IMR-90 (cell line): ENCODE measurements around the gene SIGLEC6. TPM values are rescaled to one million over a fixed set of nuclear protein-coding genes. Genes with fewer than 3 reads are reported as not detected.

Experiments used
- ATAC-seq: fragments of 200-7000 bp; cut with Tn5 transposase; 2 replicates; pipeline ENCODE4 v1.9.1; 2020; ENCODE audit warnings: low read depth, mild to moderate bottlenecking, moderate library complexity
- BruUV-seq: library from RNA; stranded (reverse); fragments of 400-500 nt; replicated peaks from 2 replicates; lab custom pipeline; 2021; lab: Mats Ljungman, UMichigan
- CTCF ChIA-PET: fragments of 300-600 bp; formaldehyde crosslinking; extraction: SDS; loops from one replicate; lab custom pipeline; 2021; ENCODE audit warnings: antibody characterized with exemption; lab: Yijun Ruan, JAX
- POLR2A ChIA-PET: fragments of 300-600 bp; sonication (Branson Sonifier 250); formaldehyde crosslinking; loops from one replicate; lab custom pipeline; 2022; ENCODE audit warnings: antibody characterized with exemption; ENCODE audit not compliant: unreplicated experiment; lab: Charles Lee
- DNase-seq: peaks from one replicate; pipeline ENCODE4 v3.0.0; 2013
- H2AFZ ChIP-seq: replicated peaks from 2 replicates; pipeline ENCODE3; 2013; ENCODE audit warnings: low read length, mild to moderate bottlenecking; ENCODE audit not compliant: poor library complexity
- H2AK5ac ChIP-seq: 2 replicates; pipeline ENCODE4 v1.6.1; 2013; ENCODE audit warnings: low read depth, low read length, inconsistent platforms
- H2AK9ac ChIP-seq: replicated peaks from 2 replicates; pipeline ENCODE3; 2013; ENCODE audit warnings: mild to moderate bottlenecking, low read depth, low read length, moderate library complexity; ENCODE audit not compliant: poor library complexity
- H2BK120ac ChIP-seq: 2 replicates; pipeline ENCODE4 v1.6.1; 2013; ENCODE audit warnings: low read depth, low read length, inconsistent platforms
- H2BK15ac ChIP-seq: 3 replicates; pipeline ENCODE4 v1.6.1; 2013; ENCODE audit warnings: low read depth, low read length, inconsistent platforms
- H2BK20ac ChIP-seq: 2 replicates; pipeline ENCODE4 v1.6.1; 2013; ENCODE audit warnings: low read depth, mild to moderate bottlenecking, inconsistent platforms, low read length, moderate library complexity
- H2BK5ac ChIP-seq: 2 replicates; pipeline ENCODE4 v1.6.1; 2013; ENCODE audit warnings: mild to moderate bottlenecking, low read depth, low read length, inconsistent platforms; ENCODE audit not compliant: poor library complexity, severe bottlenecking
- H3K14ac ChIP-seq: replicated peaks from 2 replicates; pipeline ENCODE4 v1.6.1; 2013; ENCODE audit warnings: low read depth, low read length, inconsistent platforms
- H3K18ac ChIP-seq: 2 replicates; pipeline ENCODE4 v1.6.1; 2013; ENCODE audit warnings: low read depth, low read length, control low read depth
- H3K23ac ChIP-seq: 2 replicates; pipeline ENCODE4 v1.6.1; 2013; ENCODE audit warnings: low read depth, low read length, inconsistent platforms
- H3K27ac ChIP-seq: 2 replicates; pipeline ENCODE4 v1.5.1; 2013; ENCODE audit warnings: mild to moderate bottlenecking, control low read depth, low read length; ENCODE audit not compliant: insufficient read depth
- H3K27me3 ChIP-seq: 2 replicates; pipeline ENCODE4 v1.6.1; 2013; ENCODE audit warnings: low read length; ENCODE audit not compliant: control insufficient read depth, insufficient read depth
- H3K36me3 ChIP-seq: 2 replicates; pipeline ENCODE4 v1.6.1; 2013; ENCODE audit warnings: low read length, mixed read lengths; ENCODE audit not compliant: control insufficient read depth, insufficient read depth
- H3K4ac ChIP-seq: 2 replicates; pipeline ENCODE4 v1.6.1; 2013; ENCODE audit warnings: low read depth, low read length, inconsistent platforms
- H3K4me1 ChIP-seq: 2 replicates; pipeline ENCODE4 v1.6.1; 2013; ENCODE audit warnings: low read length, mixed read lengths; ENCODE audit not compliant: control insufficient read depth, insufficient read depth
- H3K4me2 ChIP-seq: 2 replicates; pipeline ENCODE4 v1.6.1; 2013; ENCODE audit warnings: low read depth, mild to moderate bottlenecking, control low read depth, low read length, moderate library complexity
- H3K4me3 ChIP-seq: 2 replicates; pipeline ENCODE4 v1.5.1; 2013; ENCODE audit warnings: low read depth, mild to moderate bottlenecking, control low read depth, low read length, moderate library complexity; ENCODE audit not compliant: insufficient read depth
- H3K56ac ChIP-seq: 2 replicates; pipeline ENCODE4 v1.6.1; 2013; ENCODE audit warnings: low read length, inconsistent platforms; ENCODE audit not compliant: insufficient read depth; ENCODE audit errors: extremely low read depth
- H3K79me1 ChIP-seq, 2 experiments: 2 replicates each; pipeline ENCODE4 v1.6.1; 2013; ENCODE audit warnings: low read length in 2 of 2, inconsistent platforms in 1 of 2, low read depth in 1 of 2
- H3K9ac ChIP-seq: 2 replicates; pipeline ENCODE4 v1.6.1; 2013; ENCODE audit warnings: low read depth, low read length, control low read depth
- H3K9me1 ChIP-seq: 2 replicates; pipeline ENCODE4 v1.6.1; 2013; ENCODE audit warnings: low read length, inconsistent platforms; ENCODE audit not compliant: insufficient read depth
- H3K9me3 ChIP-seq: 2 replicates; pipeline ENCODE4 v1.6.1; 2013; ENCODE audit warnings: low read length; ENCODE audit not compliant: control insufficient read depth, insufficient read depth
- H4K20me1 ChIP-seq: 2 replicates; pipeline ENCODE4 v1.6.1; 2013; ENCODE audit warnings: low read length, inconsistent platforms; ENCODE audit not compliant: insufficient read depth
- H4K5ac ChIP-seq: 2 replicates; pipeline ENCODE4 v1.6.1; 2013; ENCODE audit warnings: mild to moderate bottlenecking, low read depth, low read length, control low read depth
- H4K8ac ChIP-seq, 2 experiments: 2 replicates each; pipeline ENCODE4 v1.6.1; 2013; ENCODE audit warnings: low read depth in 2 of 2, low read length in 2 of 2, control low read depth in 1 of 2, inconsistent platforms in 1 of 2
- H4K91ac ChIP-seq: 2 replicates; pipeline ENCODE4 v1.6.1; 2013; ENCODE audit warnings: low read depth, low read length, inconsistent platforms; ENCODE audit not compliant: insufficient read depth
- BHLHE40 ChIP-seq: fragments of 150-350 bp; IDR thresholded peaks from 2 replicates; pipeline ENCODE4 v1.6.1; 2016; ENCODE audit warnings: mild to moderate bottlenecking, low read depth, low read length
- CEBPB ChIP-seq: IDR thresholded peaks from 2 replicates; pipeline ENCODE4 v1.6.1; 2012; ENCODE audit warnings: low read depth, low read length, improper control_type of control experiment
- CHD1 ChIP-seq: IDR thresholded peaks from 2 replicates; pipeline ENCODE4 v1.6.1; 2012; ENCODE audit warnings: low read depth, low read length, improper control_type of control experiment
- FOS ChIP-seq: fragments of 150-350 bp; IDR thresholded peaks from 2 replicates; pipeline ENCODE4 v1.6.1; 2016; ENCODE audit warnings: low read depth, low read length
- MAFK ChIP-seq: IDR thresholded peaks from 2 replicates; pipeline ENCODE4 v1.6.1; 2012; ENCODE audit warnings: low read depth, low read length, improper control_type of control experiment
- MAZ ChIP-seq: IDR thresholded peaks from 2 replicates; pipeline ENCODE4 v1.6.1; 2012; ENCODE audit warnings: low read depth, mild to moderate bottlenecking, low read length, improper control_type of control experiment, moderate library complexity, borderline replicate concordance
- MXI1 ChIP-seq: IDR thresholded peaks from 2 replicates; pipeline ENCODE4 v1.6.1; 2012; ENCODE audit warnings: low read depth, mild to moderate bottlenecking, low read length, moderate library complexity, borderline replicate concordance
- NFE2L2 ChIP-seq: fragments of 150-350 bp; IDR thresholded peaks from 2 replicates; pipeline ENCODE4 v1.6.1; 2016; ENCODE audit warnings: low read depth, mild to moderate bottlenecking, low read length
- POLR2A ChIP-seq: IDR thresholded peaks from 2 replicates; pipeline ENCODE4 v1.6.1; 2012; ENCODE audit warnings: mild to moderate bottlenecking, low read depth, low read length
- RAD21 ChIP-seq: IDR thresholded peaks from 2 replicates; pipeline ENCODE4 v1.6.1; 2012; ENCODE audit warnings: low read length, improper control_type of control experiment
- RCOR1 ChIP-seq: IDR thresholded peaks from 2 replicates; pipeline ENCODE4 v1.6.1; 2012; ENCODE audit warnings: mild to moderate bottlenecking, low read length, improper control_type of control experiment; ENCODE audit not compliant: insufficient replicate concordance
- RFX5 ChIP-seq: IDR thresholded peaks from 2 replicates; pipeline ENCODE4 v1.8.0; 2012; ENCODE audit warnings: low read depth, mild to moderate bottlenecking, low read length, moderate library complexity
- SMC3 ChIP-seq: fragments of 150-350 bp; IDR thresholded peaks from 2 replicates; pipeline ENCODE4 v1.6.1; 2016; ENCODE audit warnings: low read depth, mild to moderate bottlenecking, antibody characterized with exemption, low read length, moderate library complexity
- WGBS, 2 experiments: methylation state at CpG; one replicate each; pipeline versions ENCODE4 v1.1.5 to v1.1.7; 2013; ENCODE audit warnings: missing lambda C conversion rate in 2 of 2; ENCODE audit not compliant: insufficient read length in 1 of 2; ENCODE audit errors: extremely low coverage in 2 of 2; 5-methylcytosine and 5-hydroxymethylcytosine counted together
- dilution Hi-C: fragments of 300-500 bp; cut with HindIII; formaldehyde crosslinking; loops from one replicate; pipeline ENCODE4 v1.14.3; 2018; ENCODE audit warnings: low sequenced_read_pairs; ENCODE audit not compliant: unreplicated experiment
- in situ Hi-C: fragments of 300-500 bp; cut with MboI; formaldehyde crosslinking; loops from 3 replicates; pipeline ENCODE4 v1.14.3; 2019; ENCODE audit warnings: low sequenced_read_pairs, inconsistent platforms, mixed read lengths
- intact Hi-C: fragments of 100-400 bp; cut with micrococcal nuclease; formaldehyde crosslinking; loops from 2 replicates; pipeline ENCODE4 v1.10.0; 2022
- polyA plus RNA-seq, 3 experiments: library from polyadenylated mRNA; depleted of rRNA; stranded (reverse); fragments of >200 nt; gene quantifications; 2 replicates each; pipeline ENCODE4 v1.2.3, GENCODE V29; 2012; ENCODE audit warnings: low replicate concordance in 1 of 3
- total RNA-seq: library from RNA; depleted of rRNA; stranded (reverse); fragments of >200 nt; gene quantifications from 2 replicates; pipeline ENCODE4 v1.2.3, GENCODE V29; 2012
- TF ChIP-seq, protein P1 (sequence below): fragments of 150-350 bp; IDR thresholded peaks from 2 replicates; pipeline ENCODE4 v1.6.1; 2016; ENCODE audit warnings: low read depth, mild to moderate bottlenecking, low read length, moderate library complexity, borderline replicate concordance
- TF ChIP-seq, protein P2 (sequence below): conservative IDR thresholded peaks from 2 replicates; pipeline ENCODE4 v1.5.1; 2012; ENCODE audit warnings: mild to moderate bottlenecking, low read depth, low read length, improper control_type of control experiment
- TF ChIP-seq, protein P3 (sequence below): fragments of 150-350 bp; IDR thresholded peaks from 2 replicates; pipeline ENCODE4 v1.6.1; 2017; ENCODE audit warnings: mild to moderate bottlenecking, antibody characterized with exemption, low read length, low read depth

The SIGLEC6 gene
- total and polyA plus RNA-seq, 2 of the 4 experiments (the other 2 are of a cell fraction), result not detected

DNA sequence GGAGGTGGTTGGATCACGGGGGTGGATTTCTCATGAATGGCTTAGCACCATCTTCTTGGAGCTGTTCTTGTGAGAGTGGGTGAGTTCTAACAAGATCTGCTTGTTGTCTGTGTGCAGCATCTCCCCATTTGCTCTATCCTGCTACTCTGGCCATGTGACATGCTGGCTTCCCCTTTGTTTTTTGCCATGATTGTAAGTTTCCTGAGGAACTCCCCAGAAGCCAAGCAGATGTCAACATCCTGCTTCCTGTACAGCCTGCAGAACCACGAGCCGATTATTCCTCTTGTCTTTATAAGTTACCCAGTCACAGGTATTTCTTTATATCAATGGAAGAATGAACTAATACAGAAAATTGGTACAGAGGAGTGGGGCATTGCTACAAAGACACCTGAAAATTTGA is 27.6 kb downstream of the SIGLEC6 start:
- Histone ChIP-seq H3K27me3 (no peaks in the 10 kb centered on the region), H3K9ac (no peak overlapping the region), H3K27ac (no peak overlapping the region), H3K4ac (no peak overlapping the region), H3K56ac (no peak overlapping the region), H4K8ac (no peak overlapping the region), H3K9me1 (no peaks in the 10 kb centered on the region), H3K23ac (no peak overlapping the region), H3K9me3 (peaks cover 2% of the 10 kb centered on the region; the same call in 1 of the 2 replicates), H2BK120ac (no peak overlapping the region), H2BK20ac (no peak overlapping the region), H4K5ac (no peak overlapping the region), H3K18ac (no peak overlapping the region), H3K14ac (no peak overlapping the region), H2AK5ac (no peak overlapping the region), H4K91ac (no peak overlapping the region), H2BK15ac (no peak overlapping the region), H3K4me2 (no peak overlapping the region), H3K4me3 (no peak overlapping the region), H2AK9ac (no peak overlapping the region), H4K20me1 (no peaks in the 10 kb centered on the region), H2BK5ac (no peak overlapping the region), H3K36me3 (no peaks in the 10 kb centered on the region), H3K79me1 (no peaks in the 10 kb centered on the region), H2AFZ (no peak overlapping the region), H3K4me1 (no peaks in the 10 kb centered on the region)
- no CpG with 5 or more reads among the region's 3 CpGs for WGBS, 2 experiments
- TF ChIP-seq RFX5 (no peak), MXI1 (no peak), RAD21 (no peak), MAFK (no peak), CEBPB (no peak), POLR2A (no peak), RCOR1 (no peak), NFE2L2 (no peak), SMC3 (no peak), MAZ (no peak), FOS (no peak), CHD1 (no peak), BHLHE40 (no peak)
- TF ChIP-seq, protein P1, sequence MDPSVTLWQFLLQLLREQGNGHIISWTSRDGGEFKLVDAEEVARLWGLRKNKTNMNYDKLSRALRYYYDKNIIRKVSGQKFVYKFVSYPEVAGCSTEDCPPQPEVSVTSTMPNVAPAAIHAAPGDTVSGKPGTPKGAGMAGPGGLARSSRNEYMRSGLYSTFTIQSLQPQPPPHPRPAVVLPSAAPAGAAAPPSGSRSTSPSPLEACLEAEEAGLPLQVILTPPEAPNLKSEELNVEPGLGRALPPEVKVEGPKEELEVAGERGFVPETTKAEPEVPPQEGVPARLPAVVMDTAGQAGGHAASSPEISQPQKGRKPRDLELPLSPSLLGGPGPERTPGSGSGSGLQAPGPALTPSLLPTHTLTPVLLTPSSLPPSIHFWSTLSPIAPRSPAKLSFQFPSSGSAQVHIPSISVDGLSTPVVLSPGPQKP, result no peak
- TF ChIP-seq, protein P2, sequence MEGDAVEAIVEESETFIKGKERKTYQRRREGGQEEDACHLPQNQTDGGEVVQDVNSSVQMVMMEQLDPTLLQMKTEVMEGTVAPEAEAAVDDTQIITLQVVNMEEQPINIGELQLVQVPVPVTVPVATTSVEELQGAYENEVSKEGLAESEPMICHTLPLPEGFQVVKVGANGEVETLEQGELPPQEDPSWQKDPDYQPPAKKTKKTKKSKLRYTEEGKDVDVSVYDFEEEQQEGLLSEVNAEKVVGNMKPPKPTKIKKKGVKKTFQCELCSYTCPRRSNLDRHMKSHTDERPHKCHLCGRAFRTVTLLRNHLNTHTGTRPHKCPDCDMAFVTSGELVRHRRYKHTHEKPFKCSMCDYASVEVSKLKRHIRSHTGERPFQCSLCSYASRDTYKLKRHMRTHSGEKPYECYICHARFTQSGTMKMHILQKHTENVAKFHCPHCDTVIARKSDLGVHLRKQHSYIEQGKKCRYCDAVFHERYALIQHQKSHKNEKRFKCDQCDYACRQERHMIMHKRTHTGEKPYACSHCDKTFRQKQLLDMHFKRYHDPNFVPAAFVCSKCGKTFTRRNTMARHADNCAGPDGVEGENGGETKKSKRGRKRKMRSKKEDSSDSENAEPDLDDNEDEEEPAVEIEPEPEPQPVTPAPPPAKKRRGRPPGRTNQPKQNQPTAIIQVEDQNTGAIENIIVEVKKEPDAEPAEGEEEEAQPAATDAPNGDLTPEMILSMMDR, result no peak
- TF ChIP-seq, protein P3, sequence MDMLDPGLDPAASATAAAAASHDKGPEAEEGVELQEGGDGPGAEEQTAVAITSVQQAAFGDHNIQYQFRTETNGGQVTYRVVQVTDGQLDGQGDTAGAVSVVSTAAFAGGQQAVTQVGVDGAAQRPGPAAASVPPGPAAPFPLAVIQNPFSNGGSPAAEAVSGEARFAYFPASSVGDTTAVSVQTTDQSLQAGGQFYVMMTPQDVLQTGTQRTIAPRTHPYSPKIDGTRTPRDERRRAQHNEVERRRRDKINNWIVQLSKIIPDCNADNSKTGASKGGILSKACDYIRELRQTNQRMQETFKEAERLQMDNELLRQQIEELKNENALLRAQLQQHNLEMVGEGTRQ, result no peak
- in situ Hi-C loops (no loop called here), dilution Hi-C loops (no loop called here), intact Hi-C loops (no loop called here)
- BruUV-seq, result no TSS peak
- no peak for DNase-seq
- POLR2A ChIA-PET, result no interaction called here
- no peak for ATAC-seq
- CTCF ChIA-PET, result no interaction called here
